Limb (tissue), 2 donors: Measurements from ENCODE around the gene CEP152.

Experiments used
- DNase-seq, 2 donors: peaks; one replicate each; pipeline ENCODE4 v3.0.0-alpha.2; 2016; ENCODE audit errors: extremely low spot score in 2 of 2

Gene CEP152

GRCh38 chr15:48777645-48778330 lies 33.1 kb downstream of the CEP152 start:
- no peak for DNase-seq

GRCh38 chr15:48775546-48775945 lies 35.3 kb downstream of the CEP152 start:
- no peak for DNase-seq

GRCh38 chr15:48774484-48774883 lies 36.4 kb downstream of the CEP152 start:
- DNase-seq, result no peak

GRCh38 chr15:48766196-48766595 lies 44.7 kb downstream of the CEP152 start:
- DNase-seq, result no peak

GRCh38 chr15:48765022-48765421 lies 45.8 kb downstream of the CEP152 start:
- DNase-seq, result no peak

- no peak for DNase-seq
Measured at GRCh38 chr15:48761393-48762158, 49.3 kb downstream of the CEP152 start.

GRCh38 chr15:48759921-48760320 lies 50.9 kb downstream of the CEP152 start:
- DNase-seq, result no peak

GRCh38 chr15:48757661-48758060 lies 53.2 kb downstream of the CEP152 start:
- DNase-seq, result no peak

GRCh38 chr15:48754011-48754410 lies 56.9 kb downstream of the CEP152 start:
- DNase-seq, result no peak

GRCh38 chr15:48751595-48751994 lies 59.3 kb downstream of the CEP152 start:
- no peak for DNase-seq

GRCh38 chr15:48748535-48748934 lies 62.3 kb downstream of the CEP152 start:
- no peak for DNase-seq

- DNase-seq, result no peak
Measured at GRCh38 chr15:48733615-48734014, 77.3 kb downstream of the CEP152 start.

- no peak for DNase-seq
Measured at GRCh38 chr15:48730506-48730905, 80.4 kb downstream of the CEP152 start.

- DNase-seq, result no peak
Measured at GRCh38 chr15:48723969-48724368, 86.9 kb downstream of the CEP152 start.

GRCh38 chr15:48722764-48723661 lies 87.9 kb downstream of the CEP152 start:
- DNase-seq, result no peak

GRCh38 chr15:48721061-48721810 lies 89.6 kb downstream of the CEP152 start:
- no peak for DNase-seq

GRCh38 chr15:48720646-48721045 lies 90.2 kb downstream of the CEP152 start:
- no peak for DNase-seq

GRCh38 chr15:48719668-48720067 lies 91.2 kb downstream of the CEP152 start:
- no peak for DNase-seq

GRCh38 chr15:48718646-48719045 lies 92.2 kb downstream of the CEP152 start:
- no peak for DNase-seq

- no peak for DNase-seq
Measured at GRCh38 chr15:48717458-48717857, 93.4 kb downstream of the CEP152 start.

GRCh38 chr15:48712546-48712945 lies 98.3 kb downstream of the CEP152 start:
- no peak for DNase-seq
